Right lobe of liver (tissue), 6 donors: ENCODE data around the gene MRPL19. TPM values are rescaled to one million over a fixed set of nuclear protein-coding genes. Genes with fewer than 3 reads are reported as not detected.

ENCODE experiments used
- ATAC-seq, 4 donors: fragments of 200-7000 bp; cut with Tn5 transposase; one replicate each; pipeline ENCODE4 v1.9.1; 2020; ENCODE audit warnings: mild to moderate bottlenecking in 4 of 4, moderate library complexity in 4 of 4
- DNase-seq, 3 donors: peaks; one replicate each; pipeline ENCODE4 v3.0.0-alpha.2; 2020
- H3K27ac ChIP-seq, 3 donors: fragments of 200-600 bp; one replicate each; pipeline ENCODE4 v1.8.0; 2022
- H3K27me3 ChIP-seq, 2 donors: fragments of 200-600 bp; one replicate each; pipeline ENCODE4 v1.8.0; 2022
- H3K36me3 ChIP-seq, 4 donors: fragments of 200-600 bp; sonication (generic) in 1 of 4; one replicate each; pipeline versions ENCODE4 v1.5.1 to v1.8.0; 2017 to 2022; ENCODE audit warnings: control low read depth in 1 of 4
- H3K4me1 ChIP-seq, 4 donors: fragments of 200-600 bp; sonication (generic) in 1 of 4; one replicate each; pipeline versions ENCODE4 v1.5.1 to v1.8.0; 2017 to 2022; ENCODE audit warnings: control low read depth in 1 of 4
- H3K4me3 ChIP-seq, 3 donors: fragments of 200-600 bp; one replicate each; pipeline ENCODE4 v1.8.0; 2022
- H3K9me3 ChIP-seq, 4 donors: fragments of 200-600 bp; sonication (generic) in 1 of 4; one replicate each; pipeline versions ENCODE4 v1.5.1 to v1.8.0; 2017 to 2022; ENCODE audit warnings: control low read depth in 1 of 4
- POLR2A ChIP-seq: fragments of 450-650 bp; IDR thresholded peaks from one replicate; pipeline ENCODE4 v1.6.1; 2017; ENCODE audit warnings: antibody characterized with exemption, mild to moderate bottlenecking
- WGBS: methylation state at CpG from one replicate; pipeline ENCODE4 v1.1.6; 2018; ENCODE audit warnings: low coverage, low lambda C conversion rate; ENCODE audit not compliant: insufficient coverage; ENCODE audit errors: missing lambda C conversion rate; 5-methylcytosine and 5-hydroxymethylcytosine counted together
- intact Hi-C, 2 donors: fragments of 100-400 bp; cut with DNase I; formaldehyde crosslinking; loops; one replicate each; pipeline versions ENCODE4 v1.11.2 to v1.14.1; 2022
- total RNA-seq, 6 experiments: library from RNA; depleted of rRNA in 2 of 6; stranded (reverse); fragments of >200 nt in 2 of 6; fragmentation: NEBNext Ultra II Directional in 3 of 6; extraction: Animal tissue kit (Norgen Biotek cat#: 25700) in 3 of 6; gene quantifications; one replicate each; pipeline versions ENCODE4 v1.1.0 to v1.2.4, GENCODE V29; 2016 to 2023
- TF ChIP-seq, protein P1 (sequence below), 4 donors: fragments of 200-600 bp in 3 of 4; fragments of 450-650 bp in 1 of 4; IDR thresholded peaks; one replicate each; pipeline versions ENCODE4 v1.5.1 to v1.8.0; 2016 to 2022; ENCODE audit warnings: antibody characterized with exemption in 4 of 4, mild to moderate bottlenecking in 2 of 4
- donor health status: DM: no; HTN: yes; CAD: no.
- donor health status: DM: no; HTN: no; CAD: no.
- donor health status: DM: no; HTN: no; CAD: no.
- donor health status: DM: no; HTN: yes; CAD: no.
- donor health status: DM: no; HTN: yes; CAD: no.

Gene MRPL19
- total RNA-seq, 6 experiments from 2014 or later, result 41.4 to 50.2 (median 44.0) TPM

DNA sequence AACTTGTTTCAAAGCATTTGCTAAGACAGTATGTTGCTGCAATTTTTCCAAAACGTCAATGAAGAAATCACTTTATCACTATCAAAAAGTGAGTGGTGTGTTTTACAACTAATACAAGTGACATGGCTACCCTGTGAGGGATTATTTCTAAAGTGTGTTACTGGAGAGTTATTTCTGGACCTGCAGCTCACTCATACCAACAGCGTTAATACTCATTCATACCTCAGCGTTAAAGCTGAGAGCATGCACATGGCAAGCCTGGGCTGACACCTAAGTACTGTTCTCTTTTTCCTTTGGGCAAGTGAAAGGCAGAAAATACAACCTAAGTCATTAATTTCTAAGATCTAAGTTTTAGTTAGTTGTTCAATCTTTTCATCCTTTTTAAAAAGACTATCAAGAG, 13.0 kb upstream of the MRPL19 start:
- no peaks in the 10 kb centered on the region for H3K4me1 ChIP-seq
- no peak overlapping the region for H3K4me3 ChIP-seq
- H3K27me3 ChIP-seq, result no peaks in the 10 kb centered on the region
- no peak overlapping the region for H3K27ac ChIP-seq
- intact Hi-C loops, result no loop called here
- no peaks in the 10 kb centered on the region for H3K9me3 ChIP-seq
- TF ChIP-seq, protein P1, sequence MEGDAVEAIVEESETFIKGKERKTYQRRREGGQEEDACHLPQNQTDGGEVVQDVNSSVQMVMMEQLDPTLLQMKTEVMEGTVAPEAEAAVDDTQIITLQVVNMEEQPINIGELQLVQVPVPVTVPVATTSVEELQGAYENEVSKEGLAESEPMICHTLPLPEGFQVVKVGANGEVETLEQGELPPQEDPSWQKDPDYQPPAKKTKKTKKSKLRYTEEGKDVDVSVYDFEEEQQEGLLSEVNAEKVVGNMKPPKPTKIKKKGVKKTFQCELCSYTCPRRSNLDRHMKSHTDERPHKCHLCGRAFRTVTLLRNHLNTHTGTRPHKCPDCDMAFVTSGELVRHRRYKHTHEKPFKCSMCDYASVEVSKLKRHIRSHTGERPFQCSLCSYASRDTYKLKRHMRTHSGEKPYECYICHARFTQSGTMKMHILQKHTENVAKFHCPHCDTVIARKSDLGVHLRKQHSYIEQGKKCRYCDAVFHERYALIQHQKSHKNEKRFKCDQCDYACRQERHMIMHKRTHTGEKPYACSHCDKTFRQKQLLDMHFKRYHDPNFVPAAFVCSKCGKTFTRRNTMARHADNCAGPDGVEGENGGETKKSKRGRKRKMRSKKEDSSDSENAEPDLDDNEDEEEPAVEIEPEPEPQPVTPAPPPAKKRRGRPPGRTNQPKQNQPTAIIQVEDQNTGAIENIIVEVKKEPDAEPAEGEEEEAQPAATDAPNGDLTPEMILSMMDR (IDR thresholded peaks at IDR 0.05), result no peak
- no peak for TF ChIP-seq POLR2A
- 63% methylated on average over 3 of the region's 3 CpGs for WGBS
- H3K36me3 ChIP-seq, result no peaks in the 10 kb centered on the region
- no peak for ATAC-seq
- DNase-seq, result no peak

DNA sequence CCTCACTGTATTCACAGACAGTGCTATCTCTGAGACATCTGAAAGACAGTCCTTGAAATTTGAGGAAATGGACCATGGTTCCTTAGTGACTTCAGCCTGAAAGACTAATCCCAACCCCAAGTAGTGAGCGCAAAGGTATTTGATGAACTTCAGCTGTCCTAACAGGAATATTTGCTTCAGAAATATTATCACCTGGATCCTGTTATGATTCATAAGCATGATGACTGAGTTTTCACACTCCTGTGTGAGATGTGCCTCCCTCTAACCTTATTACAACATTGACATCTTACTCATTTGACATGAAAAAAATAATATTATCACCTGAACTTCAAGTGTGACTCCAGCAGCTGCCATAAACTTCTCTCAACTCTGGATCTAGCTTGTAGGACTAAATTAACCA, 11.6 kb upstream of the MRPL19 start:
- Histone ChIP-seq H3K27ac (no peak overlapping the region), H3K9me3 (no peaks in the 10 kb centered on the region), H3K4me1 (no peaks in the 10 kb centered on the region), H3K27me3 (no peaks in the 10 kb centered on the region), H3K4me3 (no peak overlapping the region), H3K36me3 (no peaks in the 10 kb centered on the region)
- TF ChIP-seq POLR2A, result no peak
- TF ChIP-seq, protein P1 (IDR thresholded peaks at IDR 0.05), result no peak
- intact Hi-C loops, result no loop called here
- DNase-seq, result no peak
- ATAC-seq, result no peak
- 40% methylated on average over 1 of the region's 1 CpG for WGBS

DNA sequence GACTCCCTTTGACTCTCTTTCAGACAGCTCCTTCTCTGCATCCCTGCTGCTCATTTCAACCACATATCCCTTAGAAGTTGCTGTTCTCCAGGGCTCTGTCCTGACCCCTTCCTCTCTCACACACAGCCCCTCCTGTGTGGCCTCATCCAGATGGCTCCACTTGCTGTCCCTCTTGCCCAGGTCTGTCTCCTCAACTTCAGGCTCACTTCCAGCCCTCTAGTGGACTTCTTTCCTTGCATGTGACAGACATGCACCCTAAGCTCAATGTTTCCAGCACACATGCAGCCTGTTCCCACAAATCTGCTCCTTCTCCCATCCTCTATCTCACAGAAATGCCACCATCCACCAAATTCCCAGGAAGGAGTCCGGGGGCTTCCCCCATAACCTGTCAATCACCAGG, 9.0 kb upstream of the MRPL19 start:
- TF ChIP-seq, protein P1 (IDR thresholded peaks at IDR 0.05), result no peak
- TF ChIP-seq POLR2A, result no peak
- no peak overlapping the region for H3K4me3 ChIP-seq
- no peaks in the 10 kb centered on the region for H3K9me3 ChIP-seq
- no peaks in the 10 kb centered on the region for H3K36me3 ChIP-seq
- H3K27me3 ChIP-seq, result no peaks in the 10 kb centered on the region
- H3K4me1 ChIP-seq, result peaks cover 0 to 6% (median 0%) of the 10 kb centered on the region in 4 donors
- ATAC-seq (no peak), DNase-seq (no peak)
- 50% methylated on average over 1 of the region's 1 CpG for WGBS
- intact Hi-C loops, result no loop called here
- H3K27ac ChIP-seq, result no peak overlapping the region

DNA sequence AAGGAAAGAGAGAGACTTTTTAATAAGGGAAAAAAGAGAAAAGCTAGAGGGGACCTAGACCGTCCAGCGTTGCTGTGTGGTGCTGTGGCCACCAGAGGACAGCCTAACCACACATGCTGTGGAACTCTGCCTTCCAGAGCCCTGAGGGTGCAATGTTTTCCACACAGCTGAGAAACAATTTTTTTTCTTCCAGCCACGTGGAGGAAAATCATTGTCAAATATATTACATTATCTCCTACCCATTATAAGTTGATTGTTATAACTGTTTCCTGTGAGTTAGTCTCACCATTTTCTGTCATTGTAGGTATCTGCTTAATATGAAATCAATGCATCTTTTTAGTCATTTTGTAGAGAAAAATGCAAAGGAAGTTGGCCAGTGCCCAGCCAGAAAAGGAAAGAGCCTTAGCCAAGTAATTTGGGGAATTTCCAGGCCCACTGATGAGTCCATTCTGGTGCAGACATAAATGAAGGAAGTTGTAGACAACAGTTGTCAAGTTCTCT, 5.9 kb upstream of the MRPL19 start:
- no peaks in the 10 kb centered on the region for H3K9me3 ChIP-seq
- WGBS, result 0% methylated on average over 3 of the region's 3 CpGs
- ATAC-seq (peak; percentile 99 to 100 (median 100)), DNase-seq (peak; percentile 63 to 67 (median 65))
- TF ChIP-seq POLR2A, result no peak
- TF ChIP-seq, protein P1 (IDR thresholded peaks at IDR 0.05), result peak; percentile 91 to 99 (median 98)
- no peaks in the 10 kb centered on the region for H3K27me3 ChIP-seq
- H3K27ac ChIP-seq, result no peak overlapping the region
- H3K4me3 ChIP-seq, result no peak overlapping the region
- intact Hi-C loops, result no loop called here
- no peaks in the 10 kb centered on the region for H3K36me3 ChIP-seq
- peaks cover 0 to 6% (median 0%) of the 10 kb centered on the region in 4 donors for H3K4me1 ChIP-seq

DNA sequence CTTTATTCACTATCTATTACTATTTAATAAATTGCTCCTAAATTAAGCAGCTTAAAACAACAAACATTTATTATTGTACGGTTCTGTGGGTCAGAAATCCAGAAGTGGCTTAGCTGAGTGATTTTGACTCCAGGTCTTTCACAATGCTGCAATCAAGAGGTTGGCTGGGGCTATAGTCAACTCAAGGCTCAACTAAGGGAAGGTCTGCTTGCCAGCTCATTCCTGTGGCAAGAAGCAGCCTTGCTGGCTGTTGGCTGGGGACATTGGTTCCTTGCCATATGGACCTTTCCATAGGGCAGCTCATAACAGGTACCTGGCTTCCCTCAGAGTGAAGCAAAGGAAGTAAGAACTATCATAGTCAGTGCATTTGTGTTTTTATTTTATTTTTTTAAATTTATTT, 5.0 kb upstream of the MRPL19 start:
- intact Hi-C loops, result no loop called here
- DNase-seq (no peak), ATAC-seq (peak in 1 of 4 donors; percentile 24)
- H3K9me3 ChIP-seq, result no peaks in the 10 kb centered on the region
- no peak overlapping the region for H3K4me3 ChIP-seq
- no peak overlapping the region for H3K27ac ChIP-seq
- no peak for TF ChIP-seq POLR2A
- no peaks in the 10 kb centered on the region for H3K27me3 ChIP-seq
- 38% methylated on average over 1 of the region's 1 CpG for WGBS
- peaks cover 0 to 6% (median 0%) of the 10 kb centered on the region in 4 donors for H3K4me1 ChIP-seq
- H3K36me3 ChIP-seq, result no peaks in the 10 kb centered on the region
